Measurements from ENCODE around the gene PDCD11.

The PDCD11 gene

DNA sequence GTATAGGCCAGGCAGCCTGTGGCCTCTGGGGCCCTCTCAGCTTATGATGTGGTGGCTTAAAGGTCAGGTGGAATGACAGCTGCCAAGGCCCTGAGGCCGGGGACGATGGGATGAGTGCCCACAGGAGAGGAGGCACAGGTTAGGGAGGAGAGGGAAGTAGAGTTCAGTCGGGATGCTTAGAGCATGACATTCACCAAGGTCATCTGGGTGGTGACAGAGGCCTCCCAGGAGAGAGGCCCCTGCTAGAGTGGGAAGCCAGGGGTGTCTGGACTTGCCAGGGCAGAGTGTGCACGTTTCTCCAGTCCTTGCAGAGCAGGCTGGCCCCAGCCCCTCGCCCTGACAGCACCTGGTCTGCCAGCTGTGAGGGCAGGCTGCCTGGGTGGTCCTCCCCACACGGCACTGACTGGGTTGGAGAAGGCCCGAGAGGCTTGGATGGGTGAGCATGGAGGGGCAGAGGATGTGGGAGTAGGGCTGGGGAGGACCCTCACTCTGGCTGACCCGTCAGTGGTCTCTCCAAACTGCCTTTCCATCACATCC is 60.8 kb downstream of the PDCD11 start:
- DNase-seq (ENCODE audit: low read depth): no peak
- TF ChIP-seq, protein P1, sequence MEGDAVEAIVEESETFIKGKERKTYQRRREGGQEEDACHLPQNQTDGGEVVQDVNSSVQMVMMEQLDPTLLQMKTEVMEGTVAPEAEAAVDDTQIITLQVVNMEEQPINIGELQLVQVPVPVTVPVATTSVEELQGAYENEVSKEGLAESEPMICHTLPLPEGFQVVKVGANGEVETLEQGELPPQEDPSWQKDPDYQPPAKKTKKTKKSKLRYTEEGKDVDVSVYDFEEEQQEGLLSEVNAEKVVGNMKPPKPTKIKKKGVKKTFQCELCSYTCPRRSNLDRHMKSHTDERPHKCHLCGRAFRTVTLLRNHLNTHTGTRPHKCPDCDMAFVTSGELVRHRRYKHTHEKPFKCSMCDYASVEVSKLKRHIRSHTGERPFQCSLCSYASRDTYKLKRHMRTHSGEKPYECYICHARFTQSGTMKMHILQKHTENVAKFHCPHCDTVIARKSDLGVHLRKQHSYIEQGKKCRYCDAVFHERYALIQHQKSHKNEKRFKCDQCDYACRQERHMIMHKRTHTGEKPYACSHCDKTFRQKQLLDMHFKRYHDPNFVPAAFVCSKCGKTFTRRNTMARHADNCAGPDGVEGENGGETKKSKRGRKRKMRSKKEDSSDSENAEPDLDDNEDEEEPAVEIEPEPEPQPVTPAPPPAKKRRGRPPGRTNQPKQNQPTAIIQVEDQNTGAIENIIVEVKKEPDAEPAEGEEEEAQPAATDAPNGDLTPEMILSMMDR (conservative IDR thresholded peaks at IDR 0.05; ENCODE audit: low read depth, low read length): no peak
- no peak overlapping the region for H3K4me3 ChIP-seq (ENCODE audit: low read length)

DNA sequence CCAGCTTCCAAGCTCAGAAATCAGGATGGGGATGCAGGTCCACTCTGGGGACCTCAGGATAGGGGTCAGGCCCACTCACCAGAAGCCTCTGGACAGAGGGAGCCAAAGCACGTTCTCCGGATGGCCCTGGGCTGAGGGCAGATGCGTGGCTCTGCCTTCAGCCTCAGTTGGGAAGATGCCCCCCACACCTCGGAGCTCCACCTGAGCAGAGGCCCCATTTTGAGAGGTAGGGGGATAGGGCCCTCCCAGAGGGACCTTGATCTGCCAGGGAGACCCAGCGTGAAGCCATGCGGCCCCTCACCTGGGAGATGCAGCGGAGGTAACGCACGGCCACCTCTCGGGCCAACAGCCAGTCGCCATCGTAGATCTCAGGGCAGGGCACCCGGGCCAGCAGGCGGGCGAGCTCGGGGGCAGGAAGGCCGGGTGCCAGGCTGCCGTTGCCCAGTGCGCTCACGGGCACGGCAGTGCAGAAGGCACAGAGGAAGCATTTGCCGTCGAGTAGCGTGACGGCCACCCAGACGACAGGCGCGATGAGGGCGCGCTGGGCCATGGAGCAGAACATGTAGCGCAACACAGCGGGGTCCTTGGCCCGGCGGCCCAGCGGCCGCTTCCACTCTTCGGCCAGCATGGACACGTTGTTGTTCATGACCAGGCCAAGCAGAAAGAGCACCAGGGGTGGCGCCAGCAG is 61.6 kb downstream of the PDCD11 start:
- DNase-seq (ENCODE audit: low read depth): no peak
- H3K4me3 ChIP-seq (ENCODE audit: low read length): no peak overlapping the region

DNA sequence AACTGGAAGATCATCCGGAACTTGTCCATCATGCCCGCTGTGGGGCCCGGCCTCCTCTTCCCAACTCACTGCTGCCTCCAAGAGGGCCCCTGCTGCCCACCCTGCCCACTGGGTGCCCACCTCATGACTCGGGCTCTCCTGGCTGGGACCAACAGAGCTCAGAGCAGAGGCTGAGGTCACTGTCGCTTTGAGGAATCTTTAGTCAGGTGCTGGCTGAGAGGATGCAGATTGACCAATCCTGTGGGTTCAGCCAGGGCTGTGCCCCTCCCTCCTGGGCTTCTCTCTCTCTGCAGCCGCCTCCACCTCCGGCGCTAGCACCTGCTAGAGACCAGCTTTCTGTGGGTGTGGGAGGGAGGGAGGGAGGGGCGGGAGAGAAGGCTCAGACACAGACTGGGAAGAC is 62.3 kb downstream of the PDCD11 start, which contains the start of gene CALHM1:
TSS of gene CALHM1 (minus strand) at position 181 of the 400 bp plus-strand sequence. CDS start at position 32, 149 bp downstream.
- TF ChIP-seq, protein P1 (conservative IDR thresholded peaks at IDR 0.05; ENCODE audit: low read depth, low read length): no peak
- DNase-seq (ENCODE audit: low read depth): no peak
- no peak within 1 kb of the TSS for H3K4me3 ChIP-seq (ENCODE audit: low read length)

More for the DNA sequence above, 61.6 kb downstream of the PDCD11 start:
- TF ChIP-seq, protein P1 (conservative IDR thresholded peaks at IDR 0.05; ENCODE audit: low read depth, low read length): no peak

DNA sequence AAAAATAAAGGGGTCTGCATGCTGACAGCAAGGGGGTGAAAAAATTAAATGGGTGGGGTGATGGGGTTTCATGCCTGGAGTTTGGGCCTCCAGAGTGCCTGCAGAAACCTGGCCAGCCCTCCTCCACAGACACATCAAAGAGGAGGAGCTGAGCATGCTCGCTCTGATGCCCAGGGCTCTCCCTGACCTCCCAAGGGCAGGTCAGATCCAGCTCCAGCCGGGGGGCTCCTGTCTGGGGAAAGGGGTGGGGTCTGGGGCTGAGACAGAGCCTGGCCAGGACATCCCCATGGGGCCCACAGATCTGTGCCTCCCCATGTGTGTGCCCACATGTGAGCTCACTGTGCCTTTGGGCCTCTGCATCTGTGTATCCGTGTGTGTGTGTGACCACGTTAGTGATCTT is 63.2 kb downstream of the PDCD11 start:
- TF ChIP-seq, protein P1 (conservative IDR thresholded peaks at IDR 0.05; ENCODE audit: low read depth, low read length): no peak

DNA sequence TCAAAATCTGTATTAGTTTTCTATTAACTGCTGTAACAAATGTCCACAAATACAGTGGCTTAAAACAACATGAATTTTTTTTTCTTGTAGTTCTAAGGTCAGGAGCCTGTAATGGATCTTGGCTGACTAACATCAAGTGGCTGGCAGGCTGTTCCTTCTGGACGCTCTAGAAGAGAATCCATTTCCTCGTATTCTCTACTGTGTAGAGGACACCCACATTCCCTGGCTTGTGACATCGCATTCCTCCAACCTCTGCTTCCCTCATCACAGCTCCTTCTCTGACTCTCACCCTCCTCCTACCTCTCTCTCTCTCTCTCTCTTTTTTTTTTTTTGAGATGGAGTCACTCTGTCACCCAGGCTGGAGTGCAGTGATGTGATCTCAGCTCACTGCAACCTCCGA is 67.1 kb downstream of the PDCD11 start:
- no peak for DNase-seq (ENCODE audit: low read depth)
- TF ChIP-seq, protein P1 (conservative IDR thresholded peaks at IDR 0.05; ENCODE audit: low read depth, low read length): no peak
- H3K4me3 ChIP-seq (ENCODE audit: low read length): no peak overlapping the region

More for the DNA sequence above, 63.2 kb downstream of the PDCD11 start:
- H3K4me3 ChIP-seq (ENCODE audit: low read length): no peak overlapping the region
- no peak for DNase-seq (ENCODE audit: low read depth)

DNA sequence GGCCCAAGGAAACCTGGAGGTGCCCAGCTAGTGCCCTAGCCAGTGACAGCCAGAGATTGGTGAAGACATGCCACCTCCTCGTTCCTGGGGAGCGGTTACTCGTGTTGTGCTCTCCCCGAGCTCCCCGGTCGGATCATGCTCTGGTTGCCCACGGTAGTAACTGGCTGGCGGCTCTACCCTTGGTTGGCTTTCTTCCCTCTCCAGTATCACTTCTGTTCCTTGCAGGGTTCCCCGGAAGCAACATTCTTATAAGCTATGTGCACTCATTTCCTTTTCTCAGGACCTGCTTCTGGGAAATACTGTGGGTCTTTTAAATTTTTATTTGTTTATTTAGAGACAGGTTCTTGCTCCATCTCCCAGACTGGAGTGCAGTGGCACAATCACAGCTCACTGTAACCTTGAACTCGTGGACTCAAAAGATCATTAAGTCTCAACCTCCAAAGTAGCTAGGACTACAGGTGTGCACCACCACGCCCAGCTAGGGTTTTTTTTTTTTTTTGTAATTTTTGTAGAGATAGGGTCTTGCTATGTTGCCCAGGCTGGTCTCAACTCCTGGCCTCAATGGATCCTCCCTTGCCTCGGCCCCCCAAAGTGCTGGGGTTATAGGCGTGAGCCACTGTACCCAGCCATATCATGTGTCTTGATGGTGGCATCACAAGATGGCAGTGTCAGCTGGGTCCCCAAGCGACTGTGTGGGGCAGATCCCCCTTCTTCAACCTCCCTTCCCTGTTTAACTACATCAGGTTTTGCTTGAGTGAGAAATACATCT is 69.2 kb downstream of the PDCD11 start:
- TF ChIP-seq, protein P1 (conservative IDR thresholded peaks at IDR 0.05; ENCODE audit: low read depth, low read length): no peak
- no peak overlapping the region for H3K4me3 ChIP-seq (ENCODE audit: low read length)
- DNase-seq (ENCODE audit: low read depth): no peak
